ENCODE measurements around the gene ATOSA.
A peak's percentile ranks its signal among the peaks of the same experiment; 100 is the strongest.

Gene ATOSA

DNA sequence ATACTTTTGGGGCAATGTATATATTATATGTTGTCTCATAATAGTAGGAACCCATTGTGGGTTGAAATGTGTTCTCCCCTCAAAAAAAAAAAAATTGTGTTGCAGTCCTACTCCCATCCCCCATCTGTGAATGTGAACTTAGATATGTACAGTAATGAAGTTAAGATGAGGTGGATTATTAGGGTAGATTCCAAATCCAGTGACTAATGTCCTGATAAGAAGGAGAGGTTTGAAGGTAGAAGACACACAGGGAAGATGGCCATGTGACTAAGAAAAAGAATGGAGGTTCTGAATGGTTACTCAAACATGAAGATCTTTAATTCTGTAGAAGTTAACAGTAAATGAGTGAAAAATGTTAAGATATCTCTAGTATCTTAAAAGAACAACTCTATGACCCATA, 3.0 kb upstream of the ATOSA start:
- Histone ChIP-seq H3K36me3 (ENCODE audit: control insufficient read depth, insufficient read depth, low read length) (no peaks in the 10 kb centered on the region), H3K4me1 (ENCODE audit: control insufficient read depth, insufficient read depth, low read length, poor library complexity, severe bottlenecking) (no peaks in the 10 kb centered on the region), H3K4me3 (ENCODE audit: extremely low read depth, insufficient read depth, low read length, poor library complexity, severe bottlenecking) (no peak overlapping the region)

DNA sequence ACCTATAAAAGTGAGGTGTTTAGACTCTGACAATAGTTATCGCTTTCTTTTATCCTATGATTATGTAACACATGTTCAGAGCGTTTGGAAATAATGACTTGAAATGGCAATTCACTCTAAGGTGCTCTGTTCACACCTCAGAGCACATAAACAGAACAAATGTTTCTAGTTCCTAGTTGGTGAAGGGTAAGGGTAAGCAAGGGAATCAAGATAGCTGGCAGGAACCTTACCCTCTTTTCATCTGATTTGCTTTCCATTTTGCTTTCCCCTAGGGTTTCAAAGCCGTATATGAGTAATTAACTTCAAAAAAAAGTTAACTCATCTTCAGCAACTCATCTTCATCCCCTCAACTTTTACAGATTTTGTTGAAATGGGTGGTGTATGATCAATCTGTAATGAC, 2.3 kb upstream of the ATOSA start:
- Histone ChIP-seq H3K27ac (ENCODE audit: low read depth, low read length, severe bottlenecking) (no peak overlapping the region), H3K9me3 (ENCODE audit: control insufficient read depth, low read length) (no peaks in the 10 kb centered on the region), H3K36me3 (ENCODE audit: control insufficient read depth, insufficient read depth, low read length) (no peaks in the 10 kb centered on the region), H3K4me1 (ENCODE audit: control insufficient read depth, insufficient read depth, low read length, poor library complexity, severe bottlenecking) (no peaks in the 10 kb centered on the region), H3K4me3 (ENCODE audit: extremely low read depth, insufficient read depth, low read length, poor library complexity, severe bottlenecking) (no peak overlapping the region)
- 100% methylated on average over 1 of the region's 3 CpGs; no CpG with 5 or more reads in 1 of the 2 experiments for WGBS, 2 experiments (ENCODE audit: insufficient coverage in 2 of 2)

More for the DNA sequence above, 3.0 kb upstream of the ATOSA start:
- no peaks in the 10 kb centered on the region for H3K9me3 ChIP-seq (ENCODE audit: control insufficient read depth, low read length)
- H3K27ac ChIP-seq (ENCODE audit: low read depth, low read length, severe bottlenecking) = no peak overlapping the region

DNA sequence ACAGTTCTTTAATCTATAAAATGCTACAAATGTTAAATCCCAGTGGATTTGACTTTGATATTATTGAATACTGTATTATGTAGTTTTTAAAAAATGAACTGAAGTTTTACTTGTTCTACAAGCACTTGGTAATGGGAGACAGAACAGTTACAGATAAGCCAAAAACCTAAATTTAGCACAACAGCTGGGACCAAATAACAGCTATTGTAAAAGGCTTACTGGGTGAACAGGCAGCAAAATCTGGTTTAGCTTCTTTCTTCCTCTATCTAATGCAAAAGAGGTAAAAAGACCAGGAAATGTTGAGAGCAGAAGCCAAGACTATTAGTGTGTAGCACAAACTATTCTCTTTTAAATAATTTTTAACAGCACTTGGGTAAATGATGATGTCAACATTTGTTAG, 1.6 kb upstream of the ATOSA start:
- Histone ChIP-seq H3K9me3 (ENCODE audit: control insufficient read depth, low read length) (no peaks in the 10 kb centered on the region), H3K4me3 (ENCODE audit: extremely low read depth, insufficient read depth, low read length, poor library complexity, severe bottlenecking) (no peak overlapping the region), H3K36me3 (ENCODE audit: control insufficient read depth, insufficient read depth, low read length) (no peaks in the 10 kb centered on the region), H3K4me1 (ENCODE audit: control insufficient read depth, insufficient read depth, low read length, poor library complexity, severe bottlenecking) (no peaks in the 10 kb centered on the region), H3K27ac (ENCODE audit: low read depth, low read length, severe bottlenecking) (no peak overlapping the region)

- Histone ChIP-seq H3K4me3 (ENCODE audit: extremely low read depth, insufficient read depth, low read length, poor library complexity, severe bottlenecking) (peak overlapping the region; percentile 70), H3K4me1 (ENCODE audit: control insufficient read depth, insufficient read depth, low read length, poor library complexity, severe bottlenecking) (no peaks in the 10 kb centered on the region), H3K27ac (ENCODE audit: low read depth, low read length, severe bottlenecking) (peak overlapping the region; percentile 88), H3K9me3 (ENCODE audit: control insufficient read depth, low read length) (no peaks in the 10 kb centered on the region), H3K36me3 (ENCODE audit: control insufficient read depth, insufficient read depth, low read length) (no peaks in the 10 kb centered on the region)
- no CpG with 5 or more reads among the region's 3 CpGs for WGBS, 2 experiments (ENCODE audit: insufficient coverage in 2 of 2)
Measured at GRCh38 chr15:52680041-52680391, 828 bp upstream of the ATOSA start.

GRCh38 chr15:52678468-52679231, 538 bp downstream of the ATOSA start:
- 0 to 1% methylated on average over 67 to 69 of the region's 70 CpGs for WGBS, 2 experiments (ENCODE audit: insufficient coverage in 2 of 2)
- H3K4me3 ChIP-seq (ENCODE audit: extremely low read depth, insufficient read depth, low read length, poor library complexity, severe bottlenecking) = peak overlapping the region; percentile 70
- H3K27ac ChIP-seq (ENCODE audit: low read depth, low read length, severe bottlenecking) = peak overlapping the region; percentile 88
- H3K4me1 ChIP-seq (ENCODE audit: control insufficient read depth, insufficient read depth, low read length, poor library complexity, severe bottlenecking) = no peaks in the 10 kb centered on the region
- no peaks in the 10 kb centered on the region for H3K9me3 ChIP-seq (ENCODE audit: control insufficient read depth, low read length)
- no peaks in the 10 kb centered on the region for H3K36me3 ChIP-seq (ENCODE audit: control insufficient read depth, insufficient read depth, low read length)

- WGBS, 2 experiments (ENCODE audit: insufficient coverage in 2 of 2) = 7 to 18% methylated on average over 9 to 13 of the region's 16 CpGs
Measured at GRCh38 chr15:52677593-52678467, 1.4 kb downstream of the ATOSA start.

GRCh38 chr15:52674831-52675230, 4.4 kb downstream of the ATOSA start:
- Histone ChIP-seq H3K9me3 (ENCODE audit: control insufficient read depth, low read length) (no peaks in the 10 kb centered on the region), H3K4me3 (ENCODE audit: extremely low read depth, insufficient read depth, low read length, poor library complexity, severe bottlenecking) (no peak overlapping the region), H3K27ac (ENCODE audit: low read depth, low read length, severe bottlenecking) (no peak overlapping the region), H3K4me1 (ENCODE audit: control insufficient read depth, insufficient read depth, low read length, poor library complexity, severe bottlenecking) (no peaks in the 10 kb centered on the region), H3K36me3 (ENCODE audit: control insufficient read depth, insufficient read depth, low read length) (peaks cover 11% of the 10 kb centered on the region)
- no CpG with 5 or more reads among the region's 4 CpGs for WGBS, 2 experiments (ENCODE audit: insufficient coverage in 2 of 2)

More at GRCh38 chr15:52677593-52678467, 1.4 kb downstream of the ATOSA start:
- Histone ChIP-seq H3K4me3 (ENCODE audit: extremely low read depth, insufficient read depth, low read length, poor library complexity, severe bottlenecking) (peak overlapping the region; percentile 70), H3K4me1 (ENCODE audit: control insufficient read depth, insufficient read depth, low read length, poor library complexity, severe bottlenecking) (no peaks in the 10 kb centered on the region), H3K9me3 (ENCODE audit: control insufficient read depth, low read length) (no peaks in the 10 kb centered on the region), H3K36me3 (ENCODE audit: control insufficient read depth, insufficient read depth, low read length) (peaks cover 3% of the 10 kb centered on the region), H3K27ac (ENCODE audit: low read depth, low read length, severe bottlenecking) (peak overlapping the region; percentile 88)

DNA sequence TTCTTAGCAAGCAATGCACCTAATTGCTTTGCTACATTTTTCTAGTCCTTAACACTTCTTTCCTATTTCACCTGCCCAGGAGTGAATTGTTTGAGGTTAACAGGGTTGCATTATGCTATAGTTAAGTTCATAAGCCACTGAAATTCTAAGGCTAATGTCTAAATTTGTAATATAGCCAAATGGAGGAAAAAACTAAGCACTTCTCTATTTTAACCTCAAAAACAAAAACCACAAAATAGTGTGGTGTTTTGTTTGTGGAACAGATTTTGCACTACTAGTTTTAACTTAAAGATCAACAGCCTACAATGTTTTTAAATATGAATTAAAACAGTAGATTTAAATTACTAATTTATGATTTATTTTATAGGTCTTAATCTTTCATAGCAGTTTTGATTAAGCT, 5.5 kb downstream of the ATOSA start:
- Histone ChIP-seq H3K9me3 (ENCODE audit: control insufficient read depth, low read length) (no peaks in the 10 kb centered on the region), H3K36me3 (ENCODE audit: control insufficient read depth, insufficient read depth, low read length) (peaks cover 13% of the 10 kb centered on the region), H3K4me3 (ENCODE audit: extremely low read depth, insufficient read depth, low read length, poor library complexity, severe bottlenecking) (no peak overlapping the region), H3K4me1 (ENCODE audit: control insufficient read depth, insufficient read depth, low read length, poor library complexity, severe bottlenecking) (no peaks in the 10 kb centered on the region), H3K27ac (ENCODE audit: low read depth, low read length, severe bottlenecking) (no peak overlapping the region)

DNA sequence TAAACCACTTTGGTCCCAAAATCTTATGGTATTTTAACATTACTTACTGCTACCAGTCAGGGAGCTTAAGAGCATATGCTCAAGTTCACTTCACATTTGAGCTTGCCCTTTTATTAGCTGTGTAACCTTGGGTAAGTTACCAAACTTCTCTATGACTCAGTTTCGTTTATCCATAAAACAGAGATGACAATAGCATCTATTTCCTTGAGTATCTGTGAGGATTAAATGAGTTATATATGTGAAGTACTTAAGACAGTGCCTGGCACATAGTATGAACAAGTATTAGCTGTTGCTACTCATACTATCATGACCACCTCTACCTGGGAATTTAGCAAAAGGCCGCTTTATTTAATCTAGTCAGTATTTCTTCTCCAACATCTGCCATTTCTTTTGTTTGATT, 5.9 kb downstream of the ATOSA start:
- 87 to 100% methylated on average over 1 to 2 of the region's 2 CpGs for WGBS, 2 experiments (ENCODE audit: insufficient coverage in 2 of 2)
- Histone ChIP-seq H3K4me1 (ENCODE audit: control insufficient read depth, insufficient read depth, low read length, poor library complexity, severe bottlenecking) (no peaks in the 10 kb centered on the region), H3K4me3 (ENCODE audit: extremely low read depth, insufficient read depth, low read length, poor library complexity, severe bottlenecking) (no peak overlapping the region), H3K27ac (ENCODE audit: low read depth, low read length, severe bottlenecking) (no peak overlapping the region), H3K36me3 (ENCODE audit: control insufficient read depth, insufficient read depth, low read length) (peaks cover 13% of the 10 kb centered on the region), H3K9me3 (ENCODE audit: control insufficient read depth, low read length) (no peaks in the 10 kb centered on the region)

- no peak overlapping the region for H3K4me3 ChIP-seq (ENCODE audit: extremely low read depth, insufficient read depth, low read length, poor library complexity, severe bottlenecking)
- H3K9me3 ChIP-seq (ENCODE audit: control insufficient read depth, low read length) = no peaks in the 10 kb centered on the region
- 100% methylated on average over 1 of the region's 1 CpG for whole genome bisulfite sequencing, 2 experiments (ENCODE audit: insufficient coverage in 2 of 2)
- H3K4me1 ChIP-seq (ENCODE audit: control insufficient read depth, insufficient read depth, low read length, poor library complexity, severe bottlenecking) = no peaks in the 10 kb centered on the region
- no peak overlapping the region for H3K27ac ChIP-seq (ENCODE audit: low read depth, low read length, severe bottlenecking)
- H3K36me3 ChIP-seq (ENCODE audit: control insufficient read depth, insufficient read depth, low read length) = peaks cover 17% of the 10 kb centered on the region
Measured at GRCh38 chr15:52672661-52673060, 6.5 kb downstream of the ATOSA start.

DNA sequence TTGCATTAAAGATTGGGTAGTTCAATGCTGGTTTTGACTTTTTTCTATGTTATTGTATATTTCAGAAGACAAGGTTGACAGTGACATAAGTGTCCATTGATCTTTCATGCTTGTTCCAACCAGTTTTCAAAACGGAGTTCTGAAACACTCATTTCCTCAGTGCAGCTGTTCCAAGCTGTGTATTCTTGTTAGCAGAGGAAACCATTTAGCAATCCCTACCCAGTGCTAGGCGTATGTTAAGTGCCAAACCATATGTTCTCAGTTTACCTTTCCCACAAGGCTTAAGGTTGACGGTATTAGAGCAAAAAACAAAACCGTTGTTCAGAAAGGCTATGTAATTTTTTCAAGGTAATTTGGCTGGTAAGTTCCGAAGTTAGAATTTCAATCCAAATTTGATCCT, 9.1 kb downstream of the ATOSA start:
- Histone ChIP-seq H3K4me3 (ENCODE audit: extremely low read depth, insufficient read depth, low read length, poor library complexity, severe bottlenecking) (no peak overlapping the region), H3K9me3 (ENCODE audit: control insufficient read depth, low read length) (no peaks in the 10 kb centered on the region), H3K36me3 (ENCODE audit: control insufficient read depth, insufficient read depth, low read length) (peaks cover 19% of the 10 kb centered on the region), H3K27ac (ENCODE audit: low read depth, low read length, severe bottlenecking) (no peak overlapping the region), H3K4me1 (ENCODE audit: control insufficient read depth, insufficient read depth, low read length, poor library complexity, severe bottlenecking) (no peaks in the 10 kb centered on the region)
- 100% methylated on average over 1 of the region's 5 CpGs for WGBS, 2 experiments (ENCODE audit: insufficient coverage in 2 of 2)
